ENCODE measurements around the gene OCIAD2.

GRCh38 chr4:48947731-48948130, 41.2 kb upstream of the OCIAD2 start:
- no peak for TF ChIP-seq EZH2phosphoT487 (IDR thresholded peaks at IDR 0.05; ENCODE audit: borderline replicate concordance, low read length)
- TF ChIP-seq, protein P1, sequence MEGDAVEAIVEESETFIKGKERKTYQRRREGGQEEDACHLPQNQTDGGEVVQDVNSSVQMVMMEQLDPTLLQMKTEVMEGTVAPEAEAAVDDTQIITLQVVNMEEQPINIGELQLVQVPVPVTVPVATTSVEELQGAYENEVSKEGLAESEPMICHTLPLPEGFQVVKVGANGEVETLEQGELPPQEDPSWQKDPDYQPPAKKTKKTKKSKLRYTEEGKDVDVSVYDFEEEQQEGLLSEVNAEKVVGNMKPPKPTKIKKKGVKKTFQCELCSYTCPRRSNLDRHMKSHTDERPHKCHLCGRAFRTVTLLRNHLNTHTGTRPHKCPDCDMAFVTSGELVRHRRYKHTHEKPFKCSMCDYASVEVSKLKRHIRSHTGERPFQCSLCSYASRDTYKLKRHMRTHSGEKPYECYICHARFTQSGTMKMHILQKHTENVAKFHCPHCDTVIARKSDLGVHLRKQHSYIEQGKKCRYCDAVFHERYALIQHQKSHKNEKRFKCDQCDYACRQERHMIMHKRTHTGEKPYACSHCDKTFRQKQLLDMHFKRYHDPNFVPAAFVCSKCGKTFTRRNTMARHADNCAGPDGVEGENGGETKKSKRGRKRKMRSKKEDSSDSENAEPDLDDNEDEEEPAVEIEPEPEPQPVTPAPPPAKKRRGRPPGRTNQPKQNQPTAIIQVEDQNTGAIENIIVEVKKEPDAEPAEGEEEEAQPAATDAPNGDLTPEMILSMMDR (conservative IDR thresholded peaks at IDR 0.05; ENCODE audit: low read depth, low read length) = no peak; the same call in 1 of the 2 replicates
